Measurements from ENCODE around the gene ELP4. TPM values are rescaled to one million over a fixed set of nuclear protein-coding genes. Genes with fewer than 3 reads are reported as not detected.
A peak's percentile ranks its signal among the peaks of the same experiment; 100 is the strongest.

The ELP4 gene
- total and polyA plus RNA-seq, 7 donors: 4.2 to 12.9 (median 8.2) TPM

GRCh38 chr11:31509051-31509428, 527 bp upstream of the ELP4 start:
- peak in 2 of 4 donors; percentile 8 to 41 for ATAC-seq

GRCh38 chr11:31512117-31512516, 2.5 kb downstream of the ELP4 start:
- H3K9me3 ChIP-seq: no peaks in the 10 kb centered on the region
- peaks cover 27% of the 10 kb centered on the region for H3K4me1 ChIP-seq
- H3K36me3 ChIP-seq (ENCODE audit: insufficient read depth in 1 of 2, low read depth in 1 of 2): no peaks in the 10 kb centered on the region
- no peaks in the 10 kb centered on the region for H3K27me3 ChIP-seq (ENCODE audit: insufficient read depth in 3 of 3, low read length in 2 of 3)
- ATAC-seq (no peak), DNase-seq (no peak)
- no peak overlapping the region for H3K27ac ChIP-seq
- intact Hi-C loops (cut with DNase I): no loop called here
- no peak for TF ChIP-seq CTCF (IDR thresholded peaks at IDR 0.05)
- 86 to 96% (median 87%) methylated on average over 6 of the region's 6 CpGs for WGBS, 3 donors
- no peak overlapping the region for H3K4me3 ChIP-seq

More at GRCh38 chr11:31509051-31509428, 527 bp upstream of the ELP4 start:
- Histone ChIP-seq H3K27me3 (ENCODE audit: insufficient read depth in 3 of 3, low read length in 2 of 3) (no peaks in the 10 kb centered on the region), H3K9me3 (no peaks in the 10 kb centered on the region), H3K4me3 (peak overlapping the region; percentile 95), H3K36me3 (ENCODE audit: insufficient read depth in 1 of 2, low read depth in 1 of 2) (peaks cover 0 to 7% of the 10 kb centered on the region in 2 donors), H3K4me1 (peaks cover 27% of the 10 kb centered on the region), H3K27ac (peak overlapping the region; percentile 85)
- no peak for DNase-seq
- TF ChIP-seq CTCF (IDR thresholded peaks at IDR 0.05): no peak
- intact Hi-C loops (cut with DNase I): no loop called here
- WGBS, 3 donors: 1% methylated on average over 8 of the region's 8 CpGs

- Histone ChIP-seq H3K4me3 (no peak overlapping the region), H3K27ac (no peak overlapping the region), H3K36me3 (ENCODE audit: insufficient read depth in 1 of 2, low read depth in 1 of 2) (peaks cover 0 to 9% of the 10 kb centered on the region in 2 donors), H3K4me1 (no peaks in the 10 kb centered on the region), H3K9me3 (peaks cover 3% of the 10 kb centered on the region), H3K27me3 (ENCODE audit: insufficient read depth in 3 of 3, low read length in 2 of 3) (no peaks in the 10 kb centered on the region)
- DNase-seq: no peak
- intact Hi-C loops (cut with DNase I): no loop called here
- no peak for TF ChIP-seq CTCF (IDR thresholded peaks at IDR 0.05)
- ATAC-seq: no peak
Measured at GRCh38 chr11:31521497-31522150, 12.1 kb downstream of the ELP4 start.

- intact Hi-C loops (cut with DNase I): no loop called here
- Histone ChIP-seq H3K36me3 (ENCODE audit: insufficient read depth in 1 of 2, low read depth in 1 of 2) (no peaks in the 10 kb centered on the region), H3K27ac (no peak overlapping the region), H3K27me3 (ENCODE audit: insufficient read depth in 3 of 3, low read length in 2 of 3) (no peaks in the 10 kb centered on the region), H3K9me3 (peaks cover 1% of the 10 kb centered on the region), H3K4me3 (no peak overlapping the region), H3K4me1 (no peaks in the 10 kb centered on the region)
- DNase-seq (no peak), ATAC-seq (no peak)
- WGBS, 3 donors: 84 to 93% (median 90%) methylated on average over 2 of the region's 2 CpGs
- TF ChIP-seq CTCF (IDR thresholded peaks at IDR 0.05): no peak
Measured at GRCh38 chr11:31529189-31529588, 19.6 kb downstream of the ELP4 start.

- DNase-seq: no peak
- no peaks in the 10 kb centered on the region for H3K27me3 ChIP-seq (ENCODE audit: insufficient read depth in 3 of 3, low read length in 2 of 3)
- intact Hi-C loops (cut with DNase I): no loop called here
- ATAC-seq: no peak
- H3K36me3 ChIP-seq (ENCODE audit: insufficient read depth in 1 of 2, low read depth in 1 of 2): no peaks in the 10 kb centered on the region
- TF ChIP-seq CTCF (IDR thresholded peaks at IDR 0.05): no peak
- no peaks in the 10 kb centered on the region for H3K4me1 ChIP-seq
- no peak overlapping the region for H3K27ac ChIP-seq
- H3K9me3 ChIP-seq: no peaks in the 10 kb centered on the region
- no peak overlapping the region for H3K4me3 ChIP-seq
Measured at GRCh38 chr11:31529701-31530100, 20.1 kb downstream of the ELP4 start.

Measured in psoas muscle (tissue), 8 donors.